GM23338 (cell line): ENCODE measurements around the gene PIM3. TPM values are rescaled to one million over a fixed set of nuclear protein-coding genes. Genes with fewer than 3 reads are reported as not detected.

Experiments
- ATAC-seq: fragments of 200-7000 bp; cut with Tn5 transposase; 3 replicates; pipeline ENCODE4 v1.9.1; 2020
- DNase-seq: peaks from one replicate; pipeline ENCODE4 v3.0.0-alpha.2; 2015; ENCODE audit warnings: low spot score
- H2AFZ ChIP-seq: fragments of 200-600 bp; sonication (generic); 2 replicates; pipeline ENCODE4 v1.8.0; 2016; ENCODE audit warnings: antibody characterized with exemption, mild to moderate bottlenecking, moderate library complexity
- H3F3A ChIP-seq: fragments of 200-600 bp; sonication (generic); replicated peaks from 2 replicates; pipeline ENCODE4 v1.8.0; 2017; ENCODE audit warnings: antibody characterized with exemption, mixed run types, low read depth
- H3K27ac ChIP-seq: fragments of 200-600 bp; sonication (generic); 2 replicates; pipeline ENCODE4 v1.6.1; 2016; ENCODE audit warnings: low read depth
- H3K27me3 ChIP-seq: fragments of 200-600 bp; sonication (generic); 2 replicates; pipeline ENCODE4 v1.8.0; 2016; ENCODE audit warnings: mild to moderate bottlenecking, mixed run types, moderate library complexity; ENCODE audit not compliant: insufficient read depth
- H3K36me3 ChIP-seq: fragments of 200-600 bp; sonication (generic); 2 replicates; pipeline ENCODE4 v1.8.0; 2016; ENCODE audit warnings: mild to moderate bottlenecking; ENCODE audit not compliant: insufficient read depth
- H3K4me1 ChIP-seq: fragments of 200-600 bp; sonication (generic); 2 replicates; pipeline ENCODE4 v1.8.0; 2016; ENCODE audit warnings: mild to moderate bottlenecking, moderate library complexity; ENCODE audit not compliant: insufficient read depth
- H3K4me2 ChIP-seq: fragments of 200-600 bp; sonication (generic); 2 replicates; pipeline ENCODE4 v1.7.1; 2017; ENCODE audit warnings: mixed run types
- H3K4me3 ChIP-seq: fragments of 200-600 bp; sonication (generic); 2 replicates; pipeline ENCODE4 v1.6.1; 2016; ENCODE audit warnings: mixed run types
- H3K79me2 ChIP-seq: fragments of 200-600 bp; sonication (generic); replicated peaks from 2 replicates; pipeline ENCODE4 v1.8.0; 2017; ENCODE audit warnings: mild to moderate bottlenecking; ENCODE audit not compliant: insufficient read depth
- H3K9me2 ChIP-seq: fragments of 200-600 bp; sonication (generic); 2 replicates; pipeline ENCODE4 v1.8.0; 2017; ENCODE audit not compliant: insufficient read depth
- H4K20me1 ChIP-seq: fragments of 200-600 bp; sonication (generic); replicated peaks from 2 replicates; pipeline ENCODE4 v1.8.0; 2017; ENCODE audit warnings: mild to moderate bottlenecking; ENCODE audit not compliant: insufficient read depth
- H3K27ac Mint-ChIP-seq: 2 replicates; pipeline ENCODE4 v1.8.0; 2020; ENCODE audit warnings: inconsistent platforms, mild to moderate bottlenecking, moderate library complexity, mixed read lengths
- H3K27me3 Mint-ChIP-seq: 3 replicates; pipeline ENCODE4 v1.8.0; 2022; ENCODE audit warnings: low read depth, mild to moderate bottlenecking, moderate library complexity, mixed read lengths, inconsistent platforms; ENCODE audit not compliant: insufficient read depth, poor library complexity
- H3K36me3 Mint-ChIP-seq: 3 replicates; pipeline ENCODE4 v1.8.0; 2021; ENCODE audit warnings: low read depth, mild to moderate bottlenecking, inconsistent platforms, moderate library complexity, mixed read lengths
- H3K4me1 Mint-ChIP-seq: 3 replicates; pipeline ENCODE4 v1.8.0; 2020; ENCODE audit warnings: mild to moderate bottlenecking, inconsistent platforms, mixed read lengths
- H3K4me3 Mint-ChIP-seq: 3 replicates; pipeline ENCODE4 v1.8.0; 2021; ENCODE audit warnings: moderate library complexity, mild to moderate bottlenecking, inconsistent platforms, mixed read lengths
- H3K9me3 Mint-ChIP-seq: 3 replicates; pipeline ENCODE4 v1.8.0; 2020; ENCODE audit warnings: moderate library complexity, mild to moderate bottlenecking, inconsistent platforms, mixed read lengths
- CREB1 ChIP-seq: fragments of 250-450 bp; sonication (Bioruptor Pico); IDR thresholded peaks from 2 replicates; pipeline ENCODE4 v1.5.0; 2020; ENCODE audit warnings: low read depth, mild to moderate bottlenecking, moderate library complexity
- CTCF ChIP-seq, 2 experiments: fragments of 200-600 bp in 1 of 2; sonication (generic) in 1 of 2; conservative IDR thresholded peaks; 2 replicates each; pipeline versions ENCODE4 v1.5.1 to v1.6.1; 2016 to 2017; ENCODE audit warnings: antibody characterized with exemption in 2 of 2, low read depth in 2 of 2, mild to moderate bottlenecking in 2 of 2, moderate library complexity in 1 of 2
- EZH2 ChIP-seq: fragments of 200-600 bp; sonication (generic); IDR thresholded peaks from one replicate; pipeline ENCODE4 v1.8.0; 2017; ENCODE audit warnings: antibody characterized with exemption, mild to moderate bottlenecking, low read depth; ENCODE audit not compliant: unreplicated experiment
- EZH2phosphoT487 ChIP-seq: fragments of 200-600 bp; sonication (generic); IDR thresholded peaks from one replicate; pipeline ENCODE4 v1.8.1; 2018; ENCODE audit warnings: antibody characterized with exemption; ENCODE audit not compliant: unreplicated experiment
- NANOG ChIP-seq: IDR thresholded peaks from 2 replicates; pipeline ENCODE4 v1.6.1; 2016; ENCODE audit warnings: antibody characterized with exemption, borderline replicate concordance
- POLR2AphosphoS5 ChIP-seq: IDR thresholded peaks from 2 replicates; pipeline ENCODE4 v1.6.1; 2016; ENCODE audit warnings: antibody characterized with exemption, low read depth
- REST ChIP-seq: IDR thresholded peaks from one replicate; pipeline ENCODE4 v1.6.1; 2018; ENCODE audit warnings: antibody characterized with exemption; ENCODE audit not compliant: unreplicated experiment
- STAT1 ChIP-seq: IDR thresholded peaks from one replicate; pipeline ENCODE4 v1.6.1; 2016; ENCODE audit warnings: antibody characterized with exemption; ENCODE audit not compliant: unreplicated experiment
- ZNF462 ChIP-seq: fragments of 250-450 bp; sonication (Bioruptor Pico); IDR thresholded peaks from 2 replicates; pipeline ENCODE4 v1.5.0; 2020; ENCODE audit warnings: mild to moderate bottlenecking, moderate library complexity
- polyA plus RNA-seq: library from polyadenylated mRNA; unstranded; fragments of >200 nt; fragmentation: Nextera tagmentation; extraction: Ambion mirVana; gene quantifications from 2 replicates; pipeline ENCODE4 v1.2.1, GENCODE V29; 2016
- total RNA-seq: library from RNA; depleted of rRNA; stranded (reverse); fragments of >200 nt; shearing (Covaris generic); gene quantifications from 2 replicates; pipeline ENCODE4 v1.2.3, GENCODE V29; 2014

Gene PIM3
- total and polyA plus RNA-seq, 2 experiments from 2014 or later = 17.7 to 37.3 TPM

GRCh38 chr22:49938565-49939136, 21.9 kb upstream of the PIM3 start:
- no peak overlapping the region for H3K4me3 Mint-ChIP-seq
- TF ChIP-seq REST = no peak
- TF ChIP-seq STAT1 = no peak
- TF ChIP-seq ZNF462 (CRISPR knock-in tag) = no peak
- no peak for TF ChIP-seq NANOG
- no peak for TF ChIP-seq EZH2
- no peak for TF ChIP-seq CREB1 (CRISPR knock-in tag)
- no peak for TF ChIP-seq POLR2AphosphoS5
- TF ChIP-seq EZH2phosphoT487 = no peak
- no peak for TF ChIP-seq CTCF (conservative IDR thresholded peaks at IDR 0.05; ENCODE audit: low read depth in 2 of 2)
- no peak overlapping the region for H3K27ac ChIP-seq
- H2AFZ ChIP-seq = no peak overlapping the region
- H3K4me2 ChIP-seq = no peak overlapping the region
- H3K4me1 Mint-ChIP-seq = peaks cover 5% of the 10 kb centered on the region; the same call in 2 of the 3 replicates
- no peaks in the 10 kb centered on the region for H3K36me3 ChIP-seq
- H3K27me3 ChIP-seq = no peaks in the 10 kb centered on the region
- no peak overlapping the region for H3K27ac Mint-ChIP-seq
- H3K9me3 Mint-ChIP-seq = peaks cover 8% of the 10 kb centered on the region; the same call in 2 of the 3 replicates
- H3K9me2 ChIP-seq = no peaks in the 10 kb centered on the region
- ATAC-seq = no peak
- H3K4me3 ChIP-seq = no peak overlapping the region
- peaks cover 3% of the 10 kb centered on the region; the same call in 1 of the 3 replicates for H3K36me3 Mint-ChIP-seq
- H3F3A ChIP-seq = no peaks in the 10 kb centered on the region
- no peaks in the 10 kb centered on the region for H4K20me1 ChIP-seq
- peaks cover 10% of the 10 kb centered on the region; the same call in 1 of the 2 replicates for H3K4me1 ChIP-seq
- no peaks in the 10 kb centered on the region for H3K79me2 ChIP-seq
- peaks cover 3% of the 10 kb centered on the region for H3K27me3 Mint-ChIP-seq
- no peak for DNase-seq
